Fibroblast of lung (primary cell): ENCODE data around the gene MTHFD2L.

ENCODE experiments used
- CTCF ChIP-seq, 2 donors: IDR thresholded peaks in 1 of 2; conservative IDR thresholded peaks in 1 of 2; 1 replicate in 1 of 2; 2 replicates in 1 of 2; pipeline ENCODE4 v1.5.1; 2011 to 2012; ENCODE audit warnings: low read length in 2 of 2, control low read depth in 1 of 2, inconsistent platforms in 1 of 2, low read depth in 1 of 2, mild to moderate bottlenecking in 1 of 2
- EZH2 ChIP-seq: IDR thresholded peaks from 2 replicates; pipeline ENCODE4 v1.5.1; 2012; ENCODE audit warnings: low read length, control low read depth, mild to moderate bottlenecking; ENCODE audit errors: missing control alignments

GRCh38 chr4:74219240-74219639 is 61.3 kb downstream of the MTHFD2L start:
- TF ChIP-seq CTCF (conservative IDR thresholded peaks at IDR 0.05 in 1 of 2, IDR thresholded peaks at IDR 0.05 in 1 of 2; ENCODE audit: low read depth in 1 of 2, low read length in 2 of 2) (no peak), EZH2 (no peak)
